GM20000 (cell line): ENCODE measurements around the gene RAB27A.
"Not testable (repeated sequence)": the region's sequence is repeated elsewhere in the genome, so short reads cannot be mapped to it uniquely, and the experiment has no call there.

Experiments
- DNase-seq: peaks from one replicate; pipeline ENCODE4 v3.0.0; 2012; ENCODE audit warnings: low spot score
- CTCF ChIP-seq: IDR thresholded peaks from 2 replicates; pipeline ENCODE4 v1.5.1; 2012; ENCODE audit warnings: mild to moderate bottlenecking, control low read depth; ENCODE audit errors: extremely low read depth, missing control alignments

The RAB27A gene

GRCh38 chr15:55254916-55255679, 34.5 kb downstream of the RAB27A start:
- DNase-seq = peak; percentile 18
- TF ChIP-seq CTCF = no peak

- DNase-seq = no peak
- TF ChIP-seq CTCF = no peak
Observed at GRCh38 chr15:55253580-55253979, 36.0 kb downstream of the RAB27A start.

GRCh38 chr15:55252201-55252600, 37.4 kb downstream of the RAB27A start:
- DNase-seq = not testable (repeated sequence)

GRCh38 chr15:55250941-55251340, 38.7 kb downstream of the RAB27A start:
- TF ChIP-seq CTCF = no peak
- no peak for DNase-seq

- no peak for TF ChIP-seq CTCF
- no peak for DNase-seq
Observed at GRCh38 chr15:55250392-55250791, 39.2 kb downstream of the RAB27A start.

- DNase-seq = not testable (repeated sequence)
Observed at GRCh38 chr15:55249885-55250284, 39.7 kb downstream of the RAB27A start.

GRCh38 chr15:55248895-55249294, 40.7 kb downstream of the RAB27A start:
- no peak for TF ChIP-seq CTCF
- DNase-seq = no peak

- TF ChIP-seq CTCF = no peak
- no peak for DNase-seq
Observed at GRCh38 chr15:55247766-55248427, 41.7 kb downstream of the RAB27A start.
